ENCODE data around the gene TLE1. TPM values are rescaled to one million over a fixed set of nuclear protein-coding genes. Genes with fewer than 3 reads are reported as not detected.

The TLE1 gene
- total RNA-seq, 4 donors from 2014 or later, result 52.3 to 125 (median 76.8) TPM

- no peak for DNase-seq (ENCODE audit: extremely low spot score)
- intact Hi-C loops (cut with DNase I), result loop anchor here (5.0 kb wide), 1 partner anchor 38 kb away; no protein-coding TSS in a partner anchor
- TF ChIP-seq POLR2A (IDR thresholded peaks at IDR 0.05; ENCODE audit: low read depth) (no peak), EP300 (IDR thresholded peaks at IDR 0.05) (no peak), POLR2AphosphoS5 (IDR thresholded peaks at IDR 0.05) (no peak)
- TF ChIP-seq, protein P1, sequence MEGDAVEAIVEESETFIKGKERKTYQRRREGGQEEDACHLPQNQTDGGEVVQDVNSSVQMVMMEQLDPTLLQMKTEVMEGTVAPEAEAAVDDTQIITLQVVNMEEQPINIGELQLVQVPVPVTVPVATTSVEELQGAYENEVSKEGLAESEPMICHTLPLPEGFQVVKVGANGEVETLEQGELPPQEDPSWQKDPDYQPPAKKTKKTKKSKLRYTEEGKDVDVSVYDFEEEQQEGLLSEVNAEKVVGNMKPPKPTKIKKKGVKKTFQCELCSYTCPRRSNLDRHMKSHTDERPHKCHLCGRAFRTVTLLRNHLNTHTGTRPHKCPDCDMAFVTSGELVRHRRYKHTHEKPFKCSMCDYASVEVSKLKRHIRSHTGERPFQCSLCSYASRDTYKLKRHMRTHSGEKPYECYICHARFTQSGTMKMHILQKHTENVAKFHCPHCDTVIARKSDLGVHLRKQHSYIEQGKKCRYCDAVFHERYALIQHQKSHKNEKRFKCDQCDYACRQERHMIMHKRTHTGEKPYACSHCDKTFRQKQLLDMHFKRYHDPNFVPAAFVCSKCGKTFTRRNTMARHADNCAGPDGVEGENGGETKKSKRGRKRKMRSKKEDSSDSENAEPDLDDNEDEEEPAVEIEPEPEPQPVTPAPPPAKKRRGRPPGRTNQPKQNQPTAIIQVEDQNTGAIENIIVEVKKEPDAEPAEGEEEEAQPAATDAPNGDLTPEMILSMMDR (IDR thresholded peaks at IDR 0.05), result no peak
- Histone ChIP-seq H3K27me3 (no peaks in the 10 kb centered on the region), H3K4me3 (no peak overlapping the region), H3K27ac (replicated peaks in 1 of 4) (no peak overlapping the region), H3K9me3 (no peaks in the 10 kb centered on the region), H3K4me1 (peaks cover 51 to 87% (median 83%) of the 10 kb centered on the region in 4 donors), H3K36me3 (peaks cover 0 to 11% (median 1%) of the 10 kb centered on the region in 4 donors)
- 85% methylated on average over 6 of the region's 6 CpGs for WGBS
These were observed 19.5 kb downstream of the TLE1 start for GRCh38 chr9:81669866-81670265.

DNA sequence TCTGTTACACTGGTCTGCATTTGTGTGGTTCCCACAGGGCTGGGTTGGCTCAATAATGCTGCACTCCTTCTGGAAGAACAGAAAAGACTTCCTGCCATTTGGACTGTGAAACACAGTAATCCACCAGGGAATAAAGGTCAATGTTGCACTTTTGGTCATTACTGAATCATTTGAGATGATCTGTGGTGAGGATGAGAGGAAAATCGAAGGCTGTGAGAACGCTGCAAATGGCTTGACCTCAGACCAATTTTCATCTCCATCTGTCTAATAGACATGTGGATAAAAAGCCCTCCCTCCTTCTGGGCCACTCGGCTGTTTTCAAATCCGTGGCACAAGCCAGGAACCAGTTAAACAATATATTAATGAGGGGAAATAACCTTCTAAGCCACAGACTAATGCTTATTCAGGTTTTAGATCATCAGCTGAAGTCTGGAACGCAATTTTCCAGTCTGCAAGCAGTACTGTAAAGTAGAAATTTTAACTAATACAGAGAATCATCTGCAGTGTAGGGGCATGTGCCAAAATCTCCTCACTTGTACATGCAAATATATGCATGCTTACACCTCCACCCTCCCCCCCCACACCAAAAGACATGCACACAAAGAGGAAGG, 20.2 kb downstream of the TLE1 start:
- 20% methylated on average over 5 of the region's 5 CpGs for WGBS

DNA sequence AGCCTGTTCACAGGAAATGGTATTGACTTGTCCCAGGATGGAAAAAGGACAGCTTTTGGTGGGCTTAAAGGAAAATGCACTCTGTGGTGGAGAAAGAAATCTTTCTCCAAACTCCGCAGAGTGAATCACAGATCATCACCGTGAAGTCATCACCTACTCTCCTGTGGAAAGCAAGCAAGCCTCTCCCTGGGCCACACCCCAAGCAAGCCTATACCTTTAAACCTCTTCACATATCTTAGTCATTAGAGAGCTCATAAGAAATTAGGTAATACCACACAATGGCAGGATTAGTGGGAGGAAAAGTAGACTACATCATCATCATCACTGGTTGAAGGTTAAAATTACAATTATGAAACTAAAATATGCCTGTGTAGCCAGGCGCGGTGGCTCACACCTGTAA, 23.2 kb downstream of the TLE1 start:
- peak overlapping the region; percentile 40 to 64 (median 47) for H3K27ac ChIP-seq (replicated peaks in 1 of 4)

More for the DNA sequence above, 20.2 kb downstream of the TLE1 start:
- TF ChIP-seq POLR2A (IDR thresholded peaks at IDR 0.05; ENCODE audit: low read depth), result no peak
- TF ChIP-seq, protein P1 (IDR thresholded peaks at IDR 0.05), result no peak
- TF ChIP-seq POLR2AphosphoS5 (IDR thresholded peaks at IDR 0.05), result no peak
- TF ChIP-seq EP300 (IDR thresholded peaks at IDR 0.05), result no peak
- Histone ChIP-seq H3K27me3 (no peaks in the 10 kb centered on the region), H3K27ac (replicated peaks in 1 of 4) (peak overlapping the region in 2 of 4 donors; percentile 7 to 33), H3K4me3 (no peak overlapping the region), H3K4me1 (peaks cover 51 to 87% (median 86%) of the 10 kb centered on the region in 4 donors), H3K36me3 (peaks cover 0 to 9% (median 1%) of the 10 kb centered on the region in 4 donors), H3K9me3 (no peaks in the 10 kb centered on the region)
- DNase-seq (ENCODE audit: extremely low spot score), result no peak
- intact Hi-C loops (cut with DNase I), result no loop called here

DNA sequence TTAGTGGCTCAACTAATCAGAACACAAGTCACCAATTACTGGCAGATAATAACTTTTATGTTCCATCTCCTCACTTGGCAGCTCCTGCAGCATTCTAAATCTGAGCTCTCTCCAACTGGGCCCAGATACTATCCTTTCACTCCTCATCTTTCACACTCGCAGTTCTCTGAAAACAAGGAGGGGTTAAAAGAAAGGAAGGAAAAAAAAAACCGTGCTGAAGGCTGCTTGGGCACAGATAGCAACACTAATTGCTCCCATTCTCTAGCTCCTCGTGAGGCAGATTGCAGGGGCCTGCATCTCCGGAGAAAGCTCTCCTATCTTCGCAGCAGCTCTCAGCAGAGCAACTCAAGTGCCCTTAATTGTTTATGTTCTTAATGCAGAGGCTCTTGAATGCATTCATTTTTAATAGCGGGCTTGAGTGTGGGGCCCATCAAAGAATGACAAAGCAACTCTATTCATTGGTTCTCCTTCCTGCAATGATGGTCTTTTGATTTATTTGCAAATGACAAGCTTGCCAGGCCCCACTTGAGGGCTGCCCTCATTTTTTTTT, 23.9 kb downstream of the TLE1 start:
- intact Hi-C loops (cut with DNase I), result no loop called here
- TF ChIP-seq POLR2A (IDR thresholded peaks at IDR 0.05; ENCODE audit: low read depth), result no peak
- TF ChIP-seq, protein P1 (IDR thresholded peaks at IDR 0.05), result no peak
- no peak for TF ChIP-seq EP300 (IDR thresholded peaks at IDR 0.05)
- TF ChIP-seq POLR2AphosphoS5 (IDR thresholded peaks at IDR 0.05), result no peak
- Histone ChIP-seq H3K36me3 (no peaks in the 10 kb centered on the region), H3K4me3 (peak overlapping the region in 1 of 4 donors; percentile 8), H3K27ac (replicated peaks in 1 of 4) (peak overlapping the region; percentile 40 to 64 (median 50)), H3K4me1 (peaks cover 31 to 85% (median 77%) of the 10 kb centered on the region in 4 donors), H3K27me3 (no peaks in the 10 kb centered on the region), H3K9me3 (no peaks in the 10 kb centered on the region)
- 15% methylated on average over 6 of the region's 6 CpGs for WGBS
- DNase-seq (ENCODE audit: extremely low spot score), result no peak

More for the DNA sequence above, 23.2 kb downstream of the TLE1 start:
- Histone ChIP-seq H3K9me3 (no peaks in the 10 kb centered on the region), H3K4me3 (no peak overlapping the region), H3K27me3 (no peaks in the 10 kb centered on the region), H3K4me1 (peaks cover 38 to 92% (median 81%) of the 10 kb centered on the region in 4 donors), H3K36me3 (no peaks in the 10 kb centered on the region)
- 93% methylated on average over 4 of the region's 4 CpGs for WGBS
- no peak for DNase-seq (ENCODE audit: extremely low spot score)
- no peak for TF ChIP-seq POLR2A (IDR thresholded peaks at IDR 0.05; ENCODE audit: low read depth)
- intact Hi-C loops (cut with DNase I), result no loop called here

DNA sequence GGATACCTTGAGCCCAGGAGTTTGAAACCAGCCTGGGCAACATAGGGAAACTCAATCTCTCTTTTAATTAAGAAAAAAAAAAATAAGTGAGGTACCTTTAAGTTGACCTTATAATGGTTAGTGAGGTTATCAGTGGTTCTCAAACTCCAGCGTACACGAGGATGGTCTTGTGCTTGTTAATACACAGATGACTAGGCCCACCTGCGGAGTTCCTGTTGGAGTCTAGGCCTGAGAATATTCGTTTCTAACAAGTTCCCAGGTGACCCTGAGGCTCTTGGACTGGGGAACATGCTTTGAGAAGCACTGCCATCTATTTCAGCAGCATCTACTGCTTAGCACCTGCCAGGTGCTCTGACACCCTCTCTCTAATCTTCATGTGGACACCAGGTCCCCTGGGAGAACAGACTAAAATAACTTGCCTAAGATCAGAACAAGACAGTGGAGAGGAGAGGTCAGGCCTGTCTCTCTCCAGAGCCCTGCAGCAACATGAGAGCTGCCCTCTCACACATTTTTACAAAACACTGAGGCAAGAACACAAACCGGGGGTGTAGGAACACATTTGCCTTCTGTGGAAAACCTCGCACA, 24.6 kb downstream of the TLE1 start:
- peaks cover 26 to 80% (median 72%) of the 10 kb centered on the region in 4 donors for H3K4me1 ChIP-seq
- DNase-seq (ENCODE audit: extremely low spot score), result no peak
- WGBS, result 60% methylated on average over 6 of the region's 6 CpGs
- H3K27ac ChIP-seq (replicated peaks in 1 of 4), result peak overlapping the region in 3 of 4 donors; percentile 40 to 64 (median 54)
- H3K36me3 ChIP-seq, result no peaks in the 10 kb centered on the region
- no peak overlapping the region for H3K4me3 ChIP-seq
- no peaks in the 10 kb centered on the region for H3K27me3 ChIP-seq
- no peaks in the 10 kb centered on the region for H3K9me3 ChIP-seq
- intact Hi-C loops (cut with DNase I), result no loop called here
- TF ChIP-seq, protein P1 (IDR thresholded peaks at IDR 0.05), result no peak
- TF ChIP-seq POLR2AphosphoS5 (IDR thresholded peaks at IDR 0.05) (no peak), POLR2A (IDR thresholded peaks at IDR 0.05; ENCODE audit: low read depth) (no peak), EP300 (IDR thresholded peaks at IDR 0.05) (no peak)
